Caco-2 (cell line): Measurements from ENCODE around the gene GFM2. TPM values are rescaled to one million over a fixed set of nuclear protein-coding genes. Genes with fewer than 3 reads are reported as not detected.
"Not testable (repeated sequence)": the region's sequence is repeated elsewhere in the genome, so short reads cannot be mapped to it uniquely, and the experiment has no call there.

Experiments
- BruUV-seq: library from RNA; stranded (reverse); fragments of 400-500 nt; replicated peaks from 2 replicates; lab custom pipeline; 2021; lab: Mats Ljungman, UMichigan
- CTCF ChIA-PET: fragments of 300-600 bp; sonication (Branson Sonifier 250); formaldehyde crosslinking; loops from one replicate; lab custom pipeline; 2022; ENCODE audit warnings: antibody characterized with exemption; lab: Charles Lee
- POLR2A ChIA-PET: fragments of 300-600 bp; sonication (Branson Sonifier 250); formaldehyde crosslinking; loops from one replicate; lab custom pipeline; 2022; ENCODE audit warnings: antibody characterized with exemption; lab: Charles Lee
- DNase-seq, 2 experiments: peaks; one replicate each; pipeline versions ENCODE4 v3.0.0 to v3.0.0-alpha.2; 2020 to 2022
- H3K27me3 ChIP-seq: replicated peaks from 2 replicates; pipeline ENCODE4 v1.6.0; 2011; ENCODE audit warnings: low read length; ENCODE audit not compliant: control insufficient read depth, insufficient read depth
- H3K36me3 ChIP-seq: 2 replicates; pipeline ENCODE4 v1.5.1; 2011; ENCODE audit warnings: low read length; ENCODE audit not compliant: control insufficient read depth, insufficient read depth
- H3K4me1 ChIP-seq: fragments of 250-450 bp; sonication (Bioruptor Pico); 2 replicates; pipeline ENCODE4 v1.5.1; 2020; ENCODE audit warnings: mild to moderate bottlenecking
- H3K4me3 ChIP-seq: 2 replicates; pipeline ENCODE4 v1.5.1; 2011; ENCODE audit warnings: low read depth, mild to moderate bottlenecking, control low read depth, low read length
- H3K9me3 ChIP-seq: fragments of 250-450 bp; sonication (Bioruptor Pico); 2 replicates; pipeline ENCODE4 v1.5.1; 2020; ENCODE audit warnings: mild to moderate bottlenecking, moderate library complexity
- H3K27ac Mint-ChIP-seq: one replicate; pipeline ENCODE4 v1.8.0; 2022; ENCODE audit warnings: mixed read lengths; ENCODE audit not compliant: unreplicated experiment
- H3K27me3 Mint-ChIP-seq: one replicate; pipeline ENCODE4 v1.8.0; 2022; ENCODE audit warnings: mixed read lengths; ENCODE audit not compliant: insufficient read depth, unreplicated experiment
- H3K36me3 Mint-ChIP-seq: one replicate; pipeline ENCODE4 v1.8.0; 2022; ENCODE audit warnings: mild to moderate bottlenecking, mixed read lengths; ENCODE audit not compliant: insufficient read depth, unreplicated experiment
- H3K4me1 Mint-ChIP-seq: one replicate; pipeline ENCODE4 v1.8.0; 2022; ENCODE audit warnings: low read depth, mixed read lengths; ENCODE audit not compliant: unreplicated experiment
- H3K4me3 Mint-ChIP-seq: one replicate; pipeline ENCODE4 v1.8.0; 2022; ENCODE audit warnings: mild to moderate bottlenecking, moderate library complexity, mixed read lengths; ENCODE audit not compliant: unreplicated experiment
- H3K9me3 Mint-ChIP-seq: one replicate; pipeline ENCODE4 v1.8.0; 2022; ENCODE audit warnings: mixed read lengths; ENCODE audit not compliant: unreplicated experiment
- intact Hi-C: fragments of 100-400 bp; cut with micrococcal nuclease; formaldehyde crosslinking; loops from one replicate; pipeline ENCODE4 v1.10.0; 2022; ENCODE audit not compliant: unreplicated experiment
- total RNA-seq: library from RNA; stranded (reverse); gene quantifications from 2 replicates; pipeline ENCODE4 v1.2.3, GENCODE V29; 2022
- TF ChIP-seq, protein P1 (sequence below), 2 experiments: fragments of 200-600 bp in 1 of 2; IDR thresholded peaks; 1 replicate in 1 of 2; 2 replicates in 1 of 2; pipeline versions ENCODE4 v1.5.1 to v1.8.0; 2011 to 2022; ENCODE audit warnings: antibody characterized with exemption in 1 of 2, control low read depth in 1 of 2, inconsistent platforms in 1 of 2, low read depth in 1 of 2, low read length in 1 of 2, mild to moderate bottlenecking in 1 of 2, moderate library complexity in 1 of 2; ENCODE audit not compliant: insufficient read depth in 1 of 2, severe bottlenecking in 1 of 2, unreplicated experiment in 1 of 2

The GFM2 gene
- total RNA-seq, 1 experiment from 2014 or later = 43.6 TPM

DNA sequence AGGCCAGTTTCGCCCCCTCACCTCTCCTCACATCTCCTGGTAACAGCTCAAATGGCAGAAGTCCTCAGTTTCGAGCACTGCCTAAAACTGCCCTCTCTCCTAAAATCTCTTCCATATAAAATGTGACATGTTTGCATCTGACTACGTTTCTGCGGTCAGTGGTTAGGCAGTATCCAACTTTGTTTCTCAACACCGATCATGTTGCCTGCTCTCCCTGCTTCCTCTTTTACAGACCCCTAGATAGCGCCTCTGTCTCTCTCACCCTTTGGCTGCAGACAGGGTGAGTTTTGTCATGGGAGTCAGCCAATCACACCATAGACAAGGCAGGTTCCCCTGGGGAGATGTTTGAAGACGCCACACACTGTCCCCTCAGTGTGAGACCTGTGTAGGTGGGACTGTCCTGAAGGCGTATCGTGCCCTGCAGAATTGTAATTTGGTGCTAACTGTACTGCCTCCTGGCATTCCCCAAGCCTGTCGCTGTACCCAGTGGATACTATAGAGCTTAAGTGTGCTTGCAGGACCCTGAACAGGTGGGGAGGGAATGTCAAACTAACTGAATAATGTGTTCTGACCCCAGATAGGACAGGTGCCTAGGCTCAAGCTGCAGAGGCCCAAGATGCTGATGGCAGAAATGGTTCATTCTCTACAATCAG, 80.8 kb downstream of the GFM2 start:
- ChIA-PET CTCF (interaction anchor here (0.5 kb wide), 1 partner anchor 212 kb away, joined by 3 read pairs; no protein-coding TSS in a partner anchor), POLR2A (no interaction called here)
- BruUV-seq = no TSS peak

DNA sequence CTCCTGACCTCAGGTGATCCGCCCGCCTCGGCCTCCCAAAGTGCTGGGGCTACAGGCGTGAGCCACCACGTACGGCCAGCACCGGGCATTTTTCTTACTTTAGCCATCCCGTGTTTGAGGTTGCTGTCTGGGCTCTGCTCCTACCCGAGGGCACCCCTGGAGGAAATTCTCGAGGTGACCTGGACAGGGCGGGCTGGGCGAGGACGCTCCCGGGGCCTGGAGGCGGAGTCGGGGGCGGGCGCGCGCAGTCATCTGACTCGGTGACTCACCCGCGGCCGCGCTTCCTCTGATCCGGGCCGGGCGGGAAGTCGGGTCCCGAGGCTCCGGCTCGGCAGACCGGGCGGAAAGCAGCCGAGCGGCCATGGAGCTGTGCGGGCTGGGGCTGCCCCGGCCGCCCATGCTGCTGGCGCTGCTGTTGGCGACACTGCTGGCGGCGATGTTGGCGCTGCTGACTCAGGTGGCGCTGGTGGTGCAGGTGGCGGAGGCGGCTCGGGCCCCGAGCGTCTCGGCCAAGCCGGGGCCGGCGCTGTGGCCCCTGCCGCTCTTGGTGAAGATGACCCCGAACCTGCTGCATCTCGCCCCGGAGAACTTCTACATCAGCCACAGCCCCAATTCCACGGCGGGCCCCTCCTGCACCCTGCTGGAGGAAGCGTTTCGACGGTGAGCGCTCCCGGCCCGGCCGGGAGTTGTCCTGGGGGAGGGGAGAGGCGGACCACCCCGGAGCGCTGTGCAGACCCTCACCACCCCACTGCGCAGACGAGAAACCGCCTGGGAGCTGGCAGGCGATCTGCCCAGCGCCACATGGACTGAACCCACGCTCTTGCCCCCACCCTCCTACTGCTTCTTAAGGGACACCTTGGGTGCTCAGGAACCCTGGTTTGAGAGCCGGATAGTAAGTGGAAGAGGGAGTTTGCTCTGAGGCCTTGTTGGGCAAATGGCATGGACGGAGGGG, 81.7 kb downstream of the GFM2 start, which contains the start of gene HEXB:
TSS of gene HEXB (plus strand) at position 334 of the 952 bp plus-strand sequence. CDS start at position 362, 28 bp downstream.
- H3K4me1 Mint-ChIP-seq = peaks cover 27% of the 10 kb centered on the region
- BruUV-seq = no TSS peak
- H3K36me3 Mint-ChIP-seq = peaks cover 20% of the 10 kb centered on the region
- Histone ChIP-seq H3K4me3 (peak within 1 kb of the TSS; percentile 96), H3K27me3 (no peaks in the 10 kb centered on the region), H3K4me1 (peaks cover 13% of the 10 kb centered on the region), H3K36me3 (no peaks in the 10 kb centered on the region; the same call in 1 of the 2 replicates), H3K9me3 (no peaks in the 10 kb centered on the region)
- no peaks in the 10 kb centered on the region for H3K9me3 Mint-ChIP-seq
- peak within 1 kb of the TSS; percentile 8 for H3K27ac Mint-ChIP-seq
- DNase-seq = peak; percentile 93 to 94
- intact Hi-C loops = loop anchor here (2.0 kb wide), 1 partner anchor 368 kb away; the partner anchor contains the start of gene GCNT4
- TF ChIP-seq, protein P1, sequence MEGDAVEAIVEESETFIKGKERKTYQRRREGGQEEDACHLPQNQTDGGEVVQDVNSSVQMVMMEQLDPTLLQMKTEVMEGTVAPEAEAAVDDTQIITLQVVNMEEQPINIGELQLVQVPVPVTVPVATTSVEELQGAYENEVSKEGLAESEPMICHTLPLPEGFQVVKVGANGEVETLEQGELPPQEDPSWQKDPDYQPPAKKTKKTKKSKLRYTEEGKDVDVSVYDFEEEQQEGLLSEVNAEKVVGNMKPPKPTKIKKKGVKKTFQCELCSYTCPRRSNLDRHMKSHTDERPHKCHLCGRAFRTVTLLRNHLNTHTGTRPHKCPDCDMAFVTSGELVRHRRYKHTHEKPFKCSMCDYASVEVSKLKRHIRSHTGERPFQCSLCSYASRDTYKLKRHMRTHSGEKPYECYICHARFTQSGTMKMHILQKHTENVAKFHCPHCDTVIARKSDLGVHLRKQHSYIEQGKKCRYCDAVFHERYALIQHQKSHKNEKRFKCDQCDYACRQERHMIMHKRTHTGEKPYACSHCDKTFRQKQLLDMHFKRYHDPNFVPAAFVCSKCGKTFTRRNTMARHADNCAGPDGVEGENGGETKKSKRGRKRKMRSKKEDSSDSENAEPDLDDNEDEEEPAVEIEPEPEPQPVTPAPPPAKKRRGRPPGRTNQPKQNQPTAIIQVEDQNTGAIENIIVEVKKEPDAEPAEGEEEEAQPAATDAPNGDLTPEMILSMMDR (IDR thresholded peaks at IDR 0.05; ENCODE audit: insufficient read depth in 1 of 2, low read depth in 1 of 2, low read length in 1 of 2, severe bottlenecking in 1 of 2, unreplicated experiment in 1 of 2) = peak in 1 of 2 experiments; percentile 7
- CTCF ChIA-PET = interaction anchor here (0.5 kb wide), 1 partner anchor 213 kb away, joined by 3 read pairs; no protein-coding TSS in a partner anchor
- POLR2A ChIA-PET = no interaction called here
- no peaks in the 10 kb centered on the region for H3K27me3 Mint-ChIP-seq
- peak within 1 kb of the TSS; percentile 71 for H3K4me3 Mint-ChIP-seq

More for the DNA sequence above, 80.8 kb downstream of the GFM2 start:
- Histone ChIP-seq H3K36me3 (no peaks in the 10 kb centered on the region; the same call in 1 of the 2 replicates), H3K27me3 (no peaks in the 10 kb centered on the region), H3K4me3 (peak overlapping the region; percentile 96), H3K9me3 (no peaks in the 10 kb centered on the region), H3K4me1 (peaks cover 13% of the 10 kb centered on the region)
- Mint-ChIP-seq H3K36me3 (peaks cover 29% of the 10 kb centered on the region), H3K9me3 (no peaks in the 10 kb centered on the region), H3K27me3 (no peaks in the 10 kb centered on the region), H3K4me1 (peaks cover 25% of the 10 kb centered on the region), H3K27ac (peak overlapping the region; percentile 8), H3K4me3 (peak overlapping the region; percentile 71)
- TF ChIP-seq, protein P1 (IDR thresholded peaks at IDR 0.05; ENCODE audit: insufficient read depth in 1 of 2, low read depth in 1 of 2, low read length in 1 of 2, severe bottlenecking in 1 of 2, unreplicated experiment in 1 of 2) = no peak
- intact Hi-C loops = loop anchor here (2.0 kb wide), 1 partner anchor 367 kb away; the partner anchor contains the start of gene GCNT4
- DNase-seq = no peak

DNA sequence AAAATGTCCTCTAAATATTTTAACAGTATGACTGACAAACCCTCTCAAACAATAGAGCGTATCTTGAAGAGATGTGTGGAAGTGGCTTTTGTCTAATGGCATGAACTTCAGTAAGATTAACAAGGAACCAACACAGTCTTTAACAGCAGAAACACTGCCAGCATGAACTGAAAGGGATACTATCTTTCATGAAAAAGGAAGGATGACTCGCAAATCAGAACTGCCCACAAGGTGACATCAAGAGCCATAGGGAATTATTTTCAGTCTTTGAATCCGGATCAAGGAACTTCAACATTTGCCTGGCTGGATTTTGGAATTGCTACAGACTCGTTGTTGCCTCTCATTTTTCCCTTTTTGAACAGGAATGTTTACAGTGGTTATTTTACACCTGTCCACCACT, 87.0 kb downstream of the GFM2 start:
- H3K36me3 ChIP-seq = no peaks in the 10 kb centered on the region
- H3K4me1 Mint-ChIP-seq = peaks cover 14% of the 10 kb centered on the region
- CTCF ChIA-PET = interaction anchor here (1.0 kb wide), 1 partner anchor 36 kb away, joined by 3 read pairs; no protein-coding TSS in a partner anchor
- DNase-seq = no peak
- no TSS peak for BruUV-seq
- H3K27ac Mint-ChIP-seq = no peak overlapping the region
- no peaks in the 10 kb centered on the region for H3K27me3 ChIP-seq
- peaks cover 4% of the 10 kb centered on the region for H3K36me3 Mint-ChIP-seq
- no peaks in the 10 kb centered on the region for H3K9me3 ChIP-seq
- no peaks in the 10 kb centered on the region for H3K4me1 ChIP-seq
- TF ChIP-seq, protein P1 (IDR thresholded peaks at IDR 0.05; ENCODE audit: insufficient read depth in 1 of 2, low read depth in 1 of 2, low read length in 1 of 2, severe bottlenecking in 1 of 2, unreplicated experiment in 1 of 2) = no peak
- no peaks in the 10 kb centered on the region for H3K9me3 Mint-ChIP-seq
- no peak overlapping the region for H3K4me3 ChIP-seq
- no peaks in the 10 kb centered on the region for H3K27me3 Mint-ChIP-seq
- intact Hi-C loops = no loop called here
- H3K4me3 Mint-ChIP-seq = no peak overlapping the region
- POLR2A ChIA-PET = no interaction called here

GRCh38 chr5:74679300-74679699, 87.6 kb downstream of the GFM2 start:
- peaks cover 14% of the 10 kb centered on the region for H3K4me1 Mint-ChIP-seq
- H3K4me3 ChIP-seq, H3K9me3 Mint-ChIP-seq, H3K4me1 ChIP-seq, intact Hi-C loops, H3K27me3 Mint-ChIP-seq, POLR2A ChIA-PET, H3K36me3 Mint-ChIP-seq, H3K27ac Mint-ChIP-seq, DNase-seq, H3K36me3 ChIP-seq, H3K27me3 ChIP-seq, BruUV-seq, CTCF ChIA-PET, H3K9me3 ChIP-seq, H3K4me3 Mint-ChIP-seq: not testable (repeated sequence)
